HL-60 (cell line): ENCODE data around the gene VIPR2.

Source experiments
- GABPA ChIP-seq: IDR thresholded peaks from 2 replicates; pipeline ENCODE4 v1.6.1; 2012; ENCODE audit warnings: low read depth
- POLR2AphosphoS5 ChIP-seq: IDR thresholded peaks from 2 replicates; pipeline ENCODE4 v1.6.1; 2012; ENCODE audit warnings: low read depth
- SPI1 ChIP-seq: IDR thresholded peaks from 2 replicates; pipeline ENCODE4 v1.6.1; 2012; ENCODE audit warnings: low read depth, mild to moderate bottlenecking, borderline replicate concordance
- TF ChIP-seq, protein P1 (sequence below): IDR thresholded peaks from one replicate; pipeline ENCODE4 v1.5.1; 2011; ENCODE audit warnings: low read length, control low read depth, inconsistent platforms; ENCODE audit not compliant: insufficient read depth
- TF ChIP-seq, protein P2 (sequence below): IDR thresholded peaks from 2 replicates; pipeline ENCODE4 v1.6.1; 2012; ENCODE audit warnings: low read depth; ENCODE audit not compliant: insufficient replicate concordance

GRCh38 chr7:159165352-159165751, 20.7 kb upstream of the VIPR2 start:
- TF ChIP-seq, protein P1, sequence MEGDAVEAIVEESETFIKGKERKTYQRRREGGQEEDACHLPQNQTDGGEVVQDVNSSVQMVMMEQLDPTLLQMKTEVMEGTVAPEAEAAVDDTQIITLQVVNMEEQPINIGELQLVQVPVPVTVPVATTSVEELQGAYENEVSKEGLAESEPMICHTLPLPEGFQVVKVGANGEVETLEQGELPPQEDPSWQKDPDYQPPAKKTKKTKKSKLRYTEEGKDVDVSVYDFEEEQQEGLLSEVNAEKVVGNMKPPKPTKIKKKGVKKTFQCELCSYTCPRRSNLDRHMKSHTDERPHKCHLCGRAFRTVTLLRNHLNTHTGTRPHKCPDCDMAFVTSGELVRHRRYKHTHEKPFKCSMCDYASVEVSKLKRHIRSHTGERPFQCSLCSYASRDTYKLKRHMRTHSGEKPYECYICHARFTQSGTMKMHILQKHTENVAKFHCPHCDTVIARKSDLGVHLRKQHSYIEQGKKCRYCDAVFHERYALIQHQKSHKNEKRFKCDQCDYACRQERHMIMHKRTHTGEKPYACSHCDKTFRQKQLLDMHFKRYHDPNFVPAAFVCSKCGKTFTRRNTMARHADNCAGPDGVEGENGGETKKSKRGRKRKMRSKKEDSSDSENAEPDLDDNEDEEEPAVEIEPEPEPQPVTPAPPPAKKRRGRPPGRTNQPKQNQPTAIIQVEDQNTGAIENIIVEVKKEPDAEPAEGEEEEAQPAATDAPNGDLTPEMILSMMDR: no peak
- TF ChIP-seq POLR2AphosphoS5: no peak
- TF ChIP-seq, protein P2, sequence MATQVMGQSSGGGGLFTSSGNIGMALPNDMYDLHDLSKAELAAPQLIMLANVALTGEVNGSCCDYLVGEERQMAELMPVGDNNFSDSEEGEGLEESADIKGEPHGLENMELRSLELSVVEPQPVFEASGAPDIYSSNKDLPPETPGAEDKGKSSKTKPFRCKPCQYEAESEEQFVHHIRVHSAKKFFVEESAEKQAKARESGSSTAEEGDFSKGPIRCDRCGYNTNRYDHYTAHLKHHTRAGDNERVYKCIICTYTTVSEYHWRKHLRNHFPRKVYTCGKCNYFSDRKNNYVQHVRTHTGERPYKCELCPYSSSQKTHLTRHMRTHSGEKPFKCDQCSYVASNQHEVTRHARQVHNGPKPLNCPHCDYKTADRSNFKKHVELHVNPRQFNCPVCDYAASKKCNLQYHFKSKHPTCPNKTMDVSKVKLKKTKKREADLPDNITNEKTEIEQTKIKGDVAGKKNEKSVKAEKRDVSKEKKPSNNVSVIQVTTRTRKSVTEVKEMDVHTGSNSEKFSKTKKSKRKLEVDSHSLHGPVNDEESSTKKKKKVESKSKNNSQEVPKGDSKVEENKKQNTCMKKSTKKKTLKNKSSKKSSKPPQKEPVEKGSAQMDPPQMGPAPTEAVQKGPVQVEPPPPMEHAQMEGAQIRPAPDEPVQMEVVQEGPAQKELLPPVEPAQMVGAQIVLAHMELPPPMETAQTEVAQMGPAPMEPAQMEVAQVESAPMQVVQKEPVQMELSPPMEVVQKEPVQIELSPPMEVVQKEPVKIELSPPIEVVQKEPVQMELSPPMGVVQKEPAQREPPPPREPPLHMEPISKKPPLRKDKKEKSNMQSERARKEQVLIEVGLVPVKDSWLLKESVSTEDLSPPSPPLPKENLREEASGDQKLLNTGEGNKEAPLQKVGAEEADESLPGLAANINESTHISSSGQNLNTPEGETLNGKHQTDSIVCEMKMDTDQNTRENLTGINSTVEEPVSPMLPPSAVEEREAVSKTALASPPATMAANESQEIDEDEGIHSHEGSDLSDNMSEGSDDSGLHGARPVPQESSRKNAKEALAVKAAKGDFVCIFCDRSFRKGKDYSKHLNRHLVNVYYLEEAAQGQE: no peak
- no peak for TF ChIP-seq SPI1
- TF ChIP-seq GABPA: no peak
